ENCODE results near the gene MPIG6B. TPM values are rescaled to one million over a fixed set of nuclear protein-coding genes. Genes with fewer than 3 reads are reported as not detected.

MPIG6B gene
- total RNA-seq, 2 donors from 2014 or later: not detected

DNA sequence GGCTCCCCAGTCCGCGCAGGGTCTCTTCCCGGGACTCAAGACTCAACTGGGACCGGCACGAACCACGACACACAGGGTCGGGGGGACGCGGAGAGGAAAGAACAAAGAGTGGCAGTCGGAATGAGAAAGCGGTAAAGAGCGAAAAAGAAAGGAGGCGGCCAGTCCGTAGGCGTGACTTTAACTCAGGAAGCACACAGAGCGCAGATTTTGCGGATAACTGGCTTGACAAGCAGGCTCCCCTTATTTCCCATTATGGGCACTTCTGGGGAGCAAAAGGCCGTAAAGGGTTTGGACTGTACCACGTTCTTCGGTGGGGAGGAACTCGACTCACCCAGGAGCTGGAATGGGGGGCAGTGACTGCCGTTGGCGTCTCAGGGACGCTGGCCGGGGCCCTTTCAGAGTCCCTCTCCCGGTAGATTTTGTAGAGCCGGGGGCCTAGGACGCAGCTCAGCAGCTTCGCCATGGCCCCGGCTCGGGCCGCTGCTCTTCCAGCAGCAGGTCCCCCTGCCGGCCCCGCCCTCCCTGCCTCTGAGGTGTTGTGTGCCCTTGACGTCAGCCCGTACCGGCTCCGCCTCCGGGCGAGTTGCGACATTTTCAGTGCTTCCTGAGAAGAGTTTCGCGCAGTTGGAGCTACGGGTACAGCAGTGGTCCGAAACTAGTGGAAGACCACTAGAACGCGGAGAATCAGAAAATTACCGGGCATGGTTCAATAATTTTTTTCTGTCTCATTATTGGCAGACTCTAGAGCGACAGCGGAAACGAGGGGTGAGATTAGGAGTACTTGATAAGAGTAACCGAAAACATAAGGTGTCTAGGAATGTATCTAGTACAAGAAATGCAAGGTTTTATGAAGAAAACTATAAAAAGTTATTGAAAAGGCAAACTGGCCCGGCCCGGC, 20.1 kb upstream of the MPIG6B start, which contains the start of gene ABHD16A:
ABHD16A (minus strand) TSS at position 506 of the 898 bp plus-strand sequence; CDS start at position 463, 43 bp downstream.
- H3K27ac ChIP-seq: peak within 1 kb of the TSS; percentile 90 to 97 (median 96)
- H3K36me3 ChIP-seq (replicated peaks in 1 of 2; ENCODE audit: insufficient read depth in 1 of 2, low read depth in 2 of 2): no peaks in the 10 kb centered on the region
- peaks cover 23% of the 10 kb centered on the region for H3K4me1 ChIP-seq
- intact Hi-C loops (cut with DNase I): no loop called here
- DNase-seq (peak; percentile 98 to 100 (median 99)), ATAC-seq (peak; percentile 98)
- H3K27me3 ChIP-seq: no peaks in the 10 kb centered on the region
- TF ChIP-seq CTCF (IDR thresholded peaks at IDR 0.05): peak in 3 of 7 experiments; percentile 17 to 31 (median 21)
- peak; percentile 87 to 98 (median 97) for TF ChIP-seq POLR2A (IDR thresholded peaks at IDR 0.05)
- 0 to 1% methylated on average over 38 to 54 of the region's 54 CpGs for WGBS, 2 donors
- no peaks in the 10 kb centered on the region for H3K9me3 ChIP-seq
- peak within 1 kb of the TSS; percentile 40 to 52 for H3K4me3 ChIP-seq

DNA sequence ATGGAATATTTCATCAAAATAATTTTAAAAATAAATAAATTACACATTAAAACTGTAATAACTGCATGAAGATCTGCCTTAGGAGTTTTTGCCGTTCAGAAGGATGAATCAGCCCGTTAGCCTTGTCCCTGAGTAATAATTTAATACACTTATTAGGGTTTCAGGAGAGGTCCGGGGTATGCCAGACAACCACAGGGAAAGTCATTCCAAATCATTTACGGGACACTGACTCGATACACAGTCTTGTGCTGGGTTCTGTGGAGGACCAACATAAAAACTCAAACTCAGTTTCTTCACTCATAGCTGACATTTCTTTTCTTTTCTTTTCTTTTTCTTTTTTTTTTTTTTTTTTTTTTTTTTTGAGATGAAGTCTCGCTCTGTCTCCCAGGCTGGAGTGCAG, 17.2 kb upstream of the MPIG6B start:
- no peak overlapping the region for H3K27ac ChIP-seq
- no peaks in the 10 kb centered on the region for H3K27me3 ChIP-seq
- no peaks in the 10 kb centered on the region for H3K9me3 ChIP-seq
- TF ChIP-seq POLR2A (IDR thresholded peaks at IDR 0.05): no peak
- no peak for TF ChIP-seq CTCF (IDR thresholded peaks at IDR 0.05)
- H3K36me3 ChIP-seq (replicated peaks in 1 of 2; ENCODE audit: insufficient read depth in 1 of 2, low read depth in 2 of 2): no peaks in the 10 kb centered on the region
- DNase-seq (no peak), ATAC-seq (no peak)
- no peak overlapping the region for H3K4me3 ChIP-seq
- H3K4me1 ChIP-seq: peaks cover 20% of the 10 kb centered on the region
- WGBS, 2 donors: 73 to 81% methylated on average over 6 of the region's 6 CpGs
- intact Hi-C loops (cut with DNase I): no loop called here

- Histone ChIP-seq H3K9me3 (no peaks in the 10 kb centered on the region), H3K27ac (no peak within 1 kb of the TSS), H3K36me3 (replicated peaks in 1 of 2; ENCODE audit: insufficient read depth in 1 of 2, low read depth in 2 of 2) (no peaks in the 10 kb centered on the region), H3K4me3 (no peak within 1 kb of the TSS), H3K4me1 (peaks cover 13% of the 10 kb centered on the region), H3K27me3 (no peaks in the 10 kb centered on the region)
- DNase-seq (no peak), ATAC-seq (no peak)
- TF ChIP-seq CTCF (IDR thresholded peaks at IDR 0.05) (no peak), POLR2A (IDR thresholded peaks at IDR 0.05) (no peak)
- WGBS, 2 donors: 29 to 37% methylated on average over 3 of the region's 3 CpGs
- intact Hi-C loops (cut with DNase I): no loop called here
Measured at GRCh38 chr6:31706599-31706998, 16.6 kb upstream of the MPIG6B start, which contains the start of gene LY6G6F. LY6G6F (plus strand) TSS chr6:31706866; CDS start chr6:31706907, 41 bp downstream.

GRCh38 chr6:31707701-31708100, 15.5 kb upstream of the MPIG6B start:
- TF ChIP-seq CTCF (IDR thresholded peaks at IDR 0.05): no peak
- TF ChIP-seq POLR2A (IDR thresholded peaks at IDR 0.05): no peak
- no peak overlapping the region for H3K27ac ChIP-seq
- no peaks in the 10 kb centered on the region for H3K27me3 ChIP-seq
- WGBS, 2 donors: 73 to 88% methylated on average over 4 to 10 of the region's 10 CpGs
- DNase-seq (no peak), ATAC-seq (no peak)
- H3K4me3 ChIP-seq: no peak overlapping the region
- no peaks in the 10 kb centered on the region for H3K36me3 ChIP-seq (replicated peaks in 1 of 2; ENCODE audit: insufficient read depth in 1 of 2, low read depth in 2 of 2)
- intact Hi-C loops (cut with DNase I): no loop called here
- peaks cover 6% of the 10 kb centered on the region for H3K4me1 ChIP-seq
- no peaks in the 10 kb centered on the region for H3K9me3 ChIP-seq

All from body of pancreas (tissue), 4 donors.